H9 (cell line): ENCODE measurements around the gene ANAPC15. TPM values are rescaled to one million over a fixed set of nuclear protein-coding genes. Genes with fewer than 3 reads are reported as not detected.

ENCODE experiments used
- DNase-seq: peaks from one replicate; pipeline ENCODE4 v3.0.0-alpha.2; 2017
- H2AFZ ChIP-seq: one replicate; pipeline ENCODE4 v1.6.1; 2013; ENCODE audit warnings: mild to moderate bottlenecking, low read length, control low read depth, moderate library complexity
- H2AK5ac ChIP-seq: 2 replicates; pipeline ENCODE4 v1.6.1; 2013; ENCODE audit warnings: low read length, control low read depth, mixed read lengths; ENCODE audit not compliant: insufficient read length
- H2BK120ac ChIP-seq: one replicate; pipeline ENCODE4 v1.6.1; 2013; ENCODE audit warnings: low read depth, mild to moderate bottlenecking, low read length, control low read depth, inconsistent platforms; ENCODE audit not compliant: poor library complexity, severe bottlenecking
- H2BK12ac ChIP-seq: 2 replicates; pipeline ENCODE4 v1.6.1; 2013; ENCODE audit warnings: low read length, control low read depth, mixed read lengths, low read depth; ENCODE audit not compliant: insufficient read length
- H2BK15ac ChIP-seq: 2 replicates; pipeline ENCODE4 v1.6.1; 2013; ENCODE audit warnings: low read depth, low read length, control low read depth
- H2BK20ac ChIP-seq: one replicate; pipeline ENCODE4 v1.6.1; 2013; ENCODE audit warnings: low read depth, mild to moderate bottlenecking, low read length, control low read depth, inconsistent platforms; ENCODE audit not compliant: poor library complexity, severe bottlenecking
- H2BK5ac ChIP-seq: 2 replicates; pipeline ENCODE4 v1.6.1; 2013; ENCODE audit warnings: low read length, control low read depth, mixed read lengths; ENCODE audit not compliant: insufficient read length
- H3K14ac ChIP-seq: 2 replicates; pipeline ENCODE4 v1.6.1; 2013; ENCODE audit warnings: low read length, control low read depth; ENCODE audit not compliant: insufficient read depth
- H3K18ac ChIP-seq: 2 replicates; pipeline ENCODE4 v1.6.1; 2013; ENCODE audit warnings: low read depth, mild to moderate bottlenecking, mixed read lengths, low read length, control low read depth; ENCODE audit not compliant: insufficient read length
- H3K23ac ChIP-seq: 2 replicates; pipeline ENCODE4 v1.6.1; 2013; ENCODE audit warnings: low read length, control low read depth, mixed read lengths, low read depth; ENCODE audit not compliant: insufficient read length
- H3K23me2 ChIP-seq: 2 replicates; pipeline ENCODE4 v1.6.1; 2013; ENCODE audit warnings: low read depth, mild to moderate bottlenecking, mixed read lengths, low read length, control low read depth; ENCODE audit not compliant: insufficient read length, poor library complexity, severe bottlenecking
- H3K27ac ChIP-seq: 2 replicates; pipeline ENCODE4 v1.5.1; 2013; ENCODE audit warnings: low read length, control low read depth, mixed read lengths, low read depth; ENCODE audit not compliant: insufficient read length
- H3K27me3 ChIP-seq: 2 replicates; pipeline ENCODE4 v1.6.1; 2013; ENCODE audit warnings: low read length, control low read depth, inconsistent platforms; ENCODE audit not compliant: insufficient read depth
- H3K4ac ChIP-seq: 2 replicates; pipeline ENCODE4 v1.6.1; 2013; ENCODE audit warnings: low read depth, mild to moderate bottlenecking, control low read depth, inconsistent platforms, low read length, moderate library complexity
- H3K4me1 ChIP-seq: 2 replicates; pipeline ENCODE4 v1.6.1; 2013; ENCODE audit warnings: low read length, control low read depth, inconsistent platforms; ENCODE audit not compliant: insufficient read depth
- H3K4me2 ChIP-seq: 2 replicates; pipeline ENCODE4 v1.6.1; 2013; ENCODE audit warnings: low read length, control low read depth, mixed read lengths; ENCODE audit not compliant: insufficient read length, insufficient read depth
- H3K56ac ChIP-seq: 2 replicates; pipeline ENCODE4 v1.6.1; 2013; ENCODE audit warnings: low read depth, mild to moderate bottlenecking, mixed read lengths, low read length, control low read depth; ENCODE audit not compliant: insufficient read length
- H3K79me1 ChIP-seq: 2 replicates; pipeline ENCODE4 v1.6.1; 2013; ENCODE audit warnings: low read depth, mild to moderate bottlenecking, moderate library complexity, low read length, control low read depth, inconsistent platforms; ENCODE audit not compliant: insufficient read depth, poor library complexity, severe bottlenecking
- H3K79me2 ChIP-seq: 2 replicates; pipeline ENCODE4 v1.6.1; 2013; ENCODE audit warnings: low read length, control low read depth, inconsistent platforms; ENCODE audit not compliant: insufficient read depth
- H3K9ac ChIP-seq: 2 replicates; pipeline ENCODE4 v1.6.1; 2013; ENCODE audit warnings: low read length, control low read depth, mixed read lengths; ENCODE audit not compliant: insufficient read length; ENCODE audit errors: extremely low read depth
- H3K9me3 ChIP-seq: one replicate; pipeline ENCODE4 v1.6.1; 2013; ENCODE audit warnings: low read depth, low read length, inconsistent platforms; ENCODE audit not compliant: control insufficient read depth
- H3T11ph ChIP-seq: one replicate; pipeline ENCODE4 v1.6.1; 2013; ENCODE audit warnings: mild to moderate bottlenecking, low read length, control low read depth, inconsistent platforms
- H4K20me1 ChIP-seq: one replicate; pipeline ENCODE4 v1.6.1; 2013; ENCODE audit not compliant: control insufficient read depth, insufficient read length, insufficient read depth
- H4K5ac ChIP-seq: 2 replicates; pipeline ENCODE4 v1.6.1; 2013; ENCODE audit warnings: low read depth, mild to moderate bottlenecking, mixed read lengths, low read length, control low read depth; ENCODE audit not compliant: insufficient read length
- H4K8ac ChIP-seq: replicated peaks from 2 replicates; pipeline ENCODE4 v1.6.1; 2013; ENCODE audit warnings: low read length, control low read depth, mixed read lengths, low read depth; ENCODE audit not compliant: insufficient read length
- H4K91ac ChIP-seq: 2 replicates; pipeline ENCODE4 v1.6.1; 2013; ENCODE audit warnings: low read depth, mild to moderate bottlenecking, moderate library complexity, mixed read lengths, low read length, control low read depth; ENCODE audit not compliant: insufficient read length
- H3K27ac Mint-ChIP-seq, 3 experiments: 2 replicates in 2 of 3; 3 replicates in 1 of 3; pipeline ENCODE4 v1.8.0; 2020 to 2021; ENCODE audit warnings: mixed read lengths in 3 of 3, mild to moderate bottlenecking in 1 of 3, moderate library complexity in 1 of 3
- H3K27me3 Mint-ChIP-seq: 2 replicates; pipeline ENCODE4 v1.8.0; 2021; ENCODE audit warnings: low read depth, mild to moderate bottlenecking, moderate library complexity, mixed read lengths
- H3K36me3 Mint-ChIP-seq, 3 experiments: 2 replicates in 2 of 3; 3 replicates in 1 of 3; pipeline ENCODE4 v1.8.0; 2020 to 2021; ENCODE audit warnings: low read depth in 3 of 3, mixed read lengths in 3 of 3; ENCODE audit not compliant: insufficient read depth in 1 of 3
- H3K4me1 Mint-ChIP-seq, 2 experiments: 2 replicates each; pipeline ENCODE4 v1.8.0; 2020; ENCODE audit warnings: mixed read lengths in 2 of 2
- H3K4me3 Mint-ChIP-seq, 2 experiments: 2 replicates in 1 of 2; 3 replicates in 1 of 2; pipeline ENCODE4 v1.8.0; 2020 to 2021; ENCODE audit warnings: mild to moderate bottlenecking in 2 of 2, mixed read lengths in 2 of 2, moderate library complexity in 1 of 2
- H3K9me3 Mint-ChIP-seq, 2 experiments: 2 replicates in 1 of 2; 3 replicates in 1 of 2; pipeline ENCODE4 v1.8.0; 2020; ENCODE audit warnings: mild to moderate bottlenecking in 2 of 2, mixed read lengths in 2 of 2, moderate library complexity in 1 of 2
- CTCF ChIP-seq: fragments of 200-600 bp; sonication (generic); conservative IDR thresholded peaks from 3 replicates; pipeline ENCODE4 v1.8.0; 2021; ENCODE audit warnings: antibody characterized with exemption, mild to moderate bottlenecking
- WGBS: extraction: QIAGEN DNeasy Blood & Tissue Kit; methylation state at CpG from one replicate; pipeline ENCODE4 v1.1.7; 2013; ENCODE audit warnings: missing lambda C conversion rate, low lambda C conversion rate, mixed read lengths; ENCODE audit not compliant: insufficient read length; ENCODE audit errors: extremely low coverage; 5-methylcytosine and 5-hydroxymethylcytosine counted together
- total RNA-seq: library from RNA; stranded (reverse); gene quantifications from 2 replicates; pipeline ENCODE4 v1.2.1, GENCODE V29; 2021

The ANAPC15 gene
- total RNA-seq, 1 experiment from 2014 or later = 72.6 TPM

GRCh38 chr11:72103754-72104167 is 8.7 kb downstream of the ANAPC15 start:
- peaks cover 4 to 43% (median 21%) of the 10 kb centered on the region in 3 experiments; a peak in 6 of 7 replicates for H3K36me3 Mint-ChIP-seq
- H2BK20ac ChIP-seq = no peak overlapping the region
- peak overlapping the region; percentile 43 for H3K18ac ChIP-seq
- peak overlapping the region; percentile 4 for H4K5ac ChIP-seq
- peaks cover 2% of the 10 kb centered on the region for H4K20me1 ChIP-seq
- H2BK12ac ChIP-seq = no peak overlapping the region
- WGBS = no CpG with 5 or more reads among the region's 11 CpGs
- H3K9ac ChIP-seq = peak overlapping the region; percentile 50
- peaks cover 14% of the 10 kb centered on the region; the same call in 1 of the 2 replicates for H3K79me2 ChIP-seq
- peaks cover 7% of the 10 kb centered on the region for H3K23me2 ChIP-seq
- no peak overlapping the region for H2BK15ac ChIP-seq
- H3K27ac Mint-ChIP-seq = peak overlapping the region; percentile 93 to 98 (median 94)
- no peak overlapping the region for H3K56ac ChIP-seq
- H2AFZ ChIP-seq = no peak overlapping the region
- peak overlapping the region; percentile 55; the same call in 1 of the 2 replicates for H3K14ac ChIP-seq
- no peak overlapping the region for H2BK120ac ChIP-seq
- no peaks in the 10 kb centered on the region; the same call in 1 of the 2 replicates for H3K4me1 ChIP-seq
- H4K91ac ChIP-seq = no peak overlapping the region
- H3K9me3 Mint-ChIP-seq = no peaks in the 10 kb centered on the region
- H3K27me3 Mint-ChIP-seq = no peaks in the 10 kb centered on the region
- no peaks in the 10 kb centered on the region for H3K9me3 ChIP-seq
- H3K4ac ChIP-seq = no peak overlapping the region
- H3K23ac ChIP-seq = no peak overlapping the region
- no peak overlapping the region for H2BK5ac ChIP-seq
- peak overlapping the region; percentile 93 for H3K4me3 Mint-ChIP-seq
- TF ChIP-seq CTCF = peak; percentile 20; the same call in 2 of the 3 replicates
- no peak overlapping the region for H2AK5ac ChIP-seq
- no peak overlapping the region for H3T11ph ChIP-seq
- peaks cover 3% of the 10 kb centered on the region for H3K79me1 ChIP-seq
- DNase-seq = no peak
- H3K27ac ChIP-seq = peak overlapping the region; percentile 29
- no peaks in the 10 kb centered on the region for H3K27me3 ChIP-seq
- H3K4me1 Mint-ChIP-seq = peaks cover 24 to 30% of the 10 kb centered on the region in 2 experiments
- H4K8ac ChIP-seq = no peak overlapping the region
- peak overlapping the region; percentile 24 for H3K4me2 ChIP-seq
